ENCODE measurements around the gene KLHL29. TPM values are rescaled to one million over a fixed set of nuclear protein-coding genes. Genes with fewer than 3 reads are reported as not detected.

The KLHL29 gene
- total and polyA plus RNA-seq, 8 donors, result 0.91 to 6.6 (median 2.6) TPM

GRCh38 chr2:23351388-23352141 lies 33.4 kb upstream of the KLHL29 start:
- 24 to 30% methylated on average over 33 to 37 of the region's 37 CpGs for WGBS, 2 donors
- FAIRE-seq (no peak), ATAC-seq (peak; percentile 90 to 95 (median 94)), DNase-seq (peak; percentile 57 to 91 (median 80))
- intact Hi-C loops (cut with DNase I), result loop anchor here in 1 of 3 donors (10.0 kb wide), 1 partner anchor 997 kb away; no protein-coding TSS in a partner anchor
- Histone ChIP-seq H3K36me3 (no peaks in the 10 kb centered on the region), H3K27me3 (no peaks in the 10 kb centered on the region), H3K4me1 (no peaks in the 10 kb centered on the region), H3K9me3 (no peaks in the 10 kb centered on the region), H3K4me3 (no peak overlapping the region), H3K27ac (peak overlapping the region in 1 of 4 donors; percentile 8)
- TF ChIP-seq CTCF (IDR thresholded peaks at IDR 0.05), result peak; percentile 70 to 82 (median 75)

GRCh38 chr2:23354554-23354953 lies 30.4 kb upstream of the KLHL29 start:
- no peak for FAIRE-seq
- WGBS, 2 donors, result 78 to 82% methylated on average over 6 of the region's 6 CpGs
- TF ChIP-seq CTCF (IDR thresholded peaks at IDR 0.05), result no peak
- DNase-seq, result no peak
- Histone ChIP-seq H3K27me3 (no peaks in the 10 kb centered on the region), H3K9me3 (no peaks in the 10 kb centered on the region), H3K4me3 (no peak overlapping the region), H3K27ac (no peak overlapping the region), H3K4me1 (no peaks in the 10 kb centered on the region), H3K36me3 (no peaks in the 10 kb centered on the region)
- intact Hi-C loops (cut with DNase I), result loop anchor here in 1 of 3 donors (10.0 kb wide), 1 partner anchor 1000 kb away; no protein-coding TSS in a partner anchor
- ATAC-seq, result no peak

- intact Hi-C loops (cut with DNase I), result loop anchor here in 1 of 3 donors (10.0 kb wide), 1 partner anchor 1000 kb away; no protein-coding TSS in a partner anchor
- WGBS, 2 donors, result 46 to 68% methylated on average over 4 of the region's 4 CpGs
- FAIRE-seq, result no peak
- no peak overlapping the region for H3K27ac ChIP-seq
- no peak for DNase-seq
- no peak for TF ChIP-seq CTCF (IDR thresholded peaks at IDR 0.05)
- H3K4me3 ChIP-seq, result no peak overlapping the region
- no peaks in the 10 kb centered on the region for H3K27me3 ChIP-seq
- H3K36me3 ChIP-seq, result no peaks in the 10 kb centered on the region
- no peak for ATAC-seq
- H3K9me3 ChIP-seq, result no peaks in the 10 kb centered on the region
- peaks cover 0 to under 1% (median 0%) of the 10 kb centered on the region in 3 donors for H3K4me1 ChIP-seq
These were observed 30.0 kb upstream of the KLHL29 start for GRCh38 chr2:23355001-23355400.

GRCh38 chr2:23356711-23357110 lies 28.3 kb upstream of the KLHL29 start:
- intact Hi-C loops (cut with DNase I), result loop anchor here in 1 of 3 donors (10.0 kb wide), 1 partner anchor 1002 kb away; no protein-coding TSS in a partner anchor
- ATAC-seq (no peak), DNase-seq (no peak), FAIRE-seq (no peak)
- Histone ChIP-seq H3K4me1 (peaks cover 0 to 2% (median 0%) of the 10 kb centered on the region in 3 donors), H3K27ac (no peak overlapping the region), H3K9me3 (no peaks in the 10 kb centered on the region), H3K4me3 (no peak overlapping the region), H3K36me3 (no peaks in the 10 kb centered on the region), H3K27me3 (no peaks in the 10 kb centered on the region)
- no peak for TF ChIP-seq CTCF (IDR thresholded peaks at IDR 0.05)
- 82 to 83% methylated on average over 9 of the region's 9 CpGs for WGBS, 2 donors

Measured in pancreas (tissue), 10 donors.